HG03097 (cell line): ENCODE data around the gene DOK5.

Experiments used
- ATAC-seq: cut with Tn5 transposase; IDR thresholded peaks from one replicate; pipeline ENCODE4 v1.9.1; 2021; ENCODE audit not compliant: unreplicated experiment, low FRiP score

Gene DOK5

GRCh38 chr20:54510541-54511129, 35.2 kb downstream of the DOK5 start:
- ATAC-seq: no peak

- ATAC-seq: no peak
Observed at GRCh38 chr20:54512694-54513093, 37.3 kb downstream of the DOK5 start.

DNA sequence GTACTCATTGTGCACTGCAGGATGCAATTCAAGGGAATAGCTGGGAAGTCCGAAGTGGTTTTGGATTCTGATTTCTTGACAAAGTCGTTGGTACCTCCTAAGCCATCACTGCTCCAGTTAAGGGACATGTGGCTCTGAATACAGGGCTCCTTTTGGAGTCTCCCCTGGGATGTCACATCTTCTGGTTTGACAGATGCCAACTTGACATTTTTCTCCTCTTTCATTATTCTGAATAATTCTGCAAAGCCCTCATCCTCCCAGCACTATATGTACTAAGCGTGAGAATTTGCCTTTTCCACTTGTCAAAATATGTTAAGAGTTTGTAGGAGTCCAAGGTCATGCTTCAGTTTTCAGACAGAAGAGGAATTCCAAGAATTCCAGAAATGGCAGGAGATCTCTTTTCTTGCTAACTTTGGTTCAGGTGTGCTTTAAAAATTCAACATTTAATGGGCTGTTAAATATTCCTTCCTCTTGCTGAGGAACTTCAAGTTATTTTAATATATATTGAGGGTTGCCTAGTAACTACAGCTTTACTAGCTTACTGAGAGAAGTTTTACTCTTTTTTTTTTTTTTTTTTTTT, 38.7 kb downstream of the DOK5 start:
- ATAC-seq: no peak

DNA sequence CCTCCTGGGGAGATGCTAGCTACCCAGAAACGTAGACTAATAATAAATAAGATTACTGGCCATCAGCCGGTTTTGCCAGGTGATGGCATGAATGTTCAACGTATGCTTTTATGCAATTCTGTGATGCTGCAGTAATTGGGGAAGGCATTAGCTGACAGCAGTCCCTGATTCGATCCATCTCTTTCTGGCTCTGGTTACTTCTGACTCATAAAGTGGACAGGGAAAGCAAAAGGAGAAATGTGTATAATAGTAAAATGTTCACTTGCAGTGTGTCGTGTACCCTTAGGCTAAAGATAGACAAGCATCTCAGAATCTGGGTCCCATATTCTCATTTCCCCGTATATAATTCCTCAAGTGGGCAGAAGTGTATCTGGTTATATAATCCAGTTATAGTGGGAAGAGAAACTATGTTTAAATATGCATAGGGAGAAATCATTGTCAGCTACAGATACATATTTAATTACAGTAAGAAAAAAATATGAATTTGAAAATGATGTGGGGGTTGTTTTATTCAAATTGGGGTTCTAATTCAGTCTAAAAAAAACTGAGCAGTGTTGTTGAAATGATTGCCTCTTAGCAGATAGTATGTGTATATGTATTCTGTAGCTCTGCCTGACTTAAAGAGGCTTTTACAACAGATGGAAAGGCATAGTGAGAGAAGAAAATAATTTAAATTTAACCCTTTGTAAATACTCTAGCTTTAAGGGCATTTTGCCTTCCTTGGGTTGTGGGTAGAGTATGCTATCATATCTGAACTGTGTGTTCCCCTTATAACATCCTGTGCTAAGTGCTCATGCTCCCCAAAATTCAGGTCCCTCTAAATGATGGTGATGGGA, 40.6 kb downstream of the DOK5 start:
- no peak for ATAC-seq

GRCh38 chr20:54517241-54517975, 42.0 kb downstream of the DOK5 start:
- ATAC-seq: no peak

GRCh38 chr20:54524849-54525248, 49.5 kb downstream of the DOK5 start:
- ATAC-seq: no peak

DNA sequence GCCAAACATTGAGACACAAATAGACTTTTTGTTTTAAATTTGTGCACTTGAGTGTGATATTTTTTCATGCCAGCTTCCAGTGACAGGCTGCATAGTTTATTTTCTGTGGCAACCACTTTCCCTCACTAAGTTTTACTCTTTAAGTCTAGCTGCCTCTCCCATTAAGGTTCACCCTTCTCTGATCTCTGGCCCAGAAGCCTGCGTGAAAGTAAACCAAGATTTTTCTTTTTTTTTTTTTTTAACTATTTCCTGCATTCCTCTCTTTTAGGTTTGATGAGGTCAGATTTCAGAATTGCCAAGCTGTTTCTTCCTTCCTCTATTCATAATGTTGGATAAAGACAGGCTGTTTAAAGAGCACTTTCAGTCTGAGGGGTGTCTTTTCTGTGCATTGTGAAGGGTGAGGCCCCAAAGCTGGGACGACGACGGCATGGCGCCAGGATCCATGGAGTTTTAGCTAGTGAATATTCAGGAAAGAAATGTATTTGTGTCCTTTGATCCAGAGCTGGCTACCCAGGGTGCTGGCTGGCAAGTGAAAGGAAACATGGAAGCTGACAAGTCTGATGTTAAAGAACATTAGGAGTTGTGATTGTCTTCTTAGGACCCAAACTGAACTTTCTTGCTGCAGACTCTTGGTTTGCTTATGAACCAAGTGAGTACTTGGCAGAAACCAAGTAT, 50.7 kb downstream of the DOK5 start:
- ATAC-seq: no peak

DNA sequence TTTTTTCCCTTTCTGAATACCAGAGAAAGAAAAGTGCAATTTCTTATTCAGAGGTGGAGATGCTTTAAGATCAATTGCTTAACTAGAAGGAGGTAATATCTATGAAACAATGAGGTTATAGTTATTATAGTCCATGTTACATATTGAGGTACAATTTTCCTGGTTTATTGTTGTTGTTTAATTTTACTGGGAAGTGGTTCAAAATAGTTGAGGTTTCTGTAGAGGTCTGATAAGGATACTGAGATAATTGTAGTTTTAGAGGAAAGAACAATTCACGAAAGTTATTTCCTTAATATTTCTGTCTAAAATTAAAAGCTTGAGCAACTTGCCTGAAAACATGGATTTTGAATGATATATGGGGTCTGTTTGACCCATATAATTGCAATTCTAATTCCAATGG, 51.4 kb downstream of the DOK5 start:
- no peak for ATAC-seq

- no peak for ATAC-seq
Observed at GRCh38 chr20:54532573-54532972, 57.2 kb downstream of the DOK5 start.

DNA sequence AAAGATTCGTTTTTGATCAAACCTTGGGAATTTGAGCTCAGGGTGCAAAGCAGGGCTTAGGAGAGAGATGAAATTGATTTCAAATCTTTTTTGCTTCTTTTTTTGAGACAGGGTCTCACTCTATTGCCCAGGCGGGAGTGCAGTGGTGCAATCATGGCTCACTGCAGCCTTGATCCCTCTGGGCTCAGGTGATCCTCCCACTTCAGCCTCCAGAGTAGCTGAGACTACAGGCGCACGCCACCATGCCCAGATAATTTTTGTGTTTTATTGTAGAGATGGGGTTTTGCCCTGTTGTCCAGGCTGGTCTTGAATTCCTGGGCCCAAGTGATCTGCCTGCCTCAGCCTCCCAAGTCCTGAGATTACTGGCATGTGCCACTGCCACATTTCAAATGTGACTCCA, 58.7 kb downstream of the DOK5 start:
- no peak for ATAC-seq

- no peak for ATAC-seq
Observed at GRCh38 chr20:54535033-54535432, 59.6 kb downstream of the DOK5 start.

DNA sequence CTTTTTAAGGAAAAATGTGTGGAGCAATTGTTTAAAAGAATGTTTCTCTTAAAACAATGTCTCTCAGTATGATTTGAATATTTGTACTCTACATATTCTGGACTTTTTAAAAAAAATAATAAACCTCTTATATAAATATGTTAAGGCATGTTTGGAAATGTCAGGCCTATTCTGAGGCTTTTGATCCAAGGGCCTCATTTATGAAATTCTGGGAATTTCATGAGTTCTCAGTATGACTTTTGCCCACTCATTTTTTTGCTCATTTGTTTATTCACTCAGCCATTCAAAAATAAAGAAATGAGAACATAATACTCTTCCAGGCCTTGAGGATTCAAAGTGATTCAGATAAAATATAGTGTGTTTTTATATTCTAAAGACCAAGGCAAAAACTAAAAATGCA, 60.4 kb downstream of the DOK5 start:
- ATAC-seq: no peak

GRCh38 chr20:54539521-54540046, 64.2 kb downstream of the DOK5 start:
- no peak for ATAC-seq

DNA sequence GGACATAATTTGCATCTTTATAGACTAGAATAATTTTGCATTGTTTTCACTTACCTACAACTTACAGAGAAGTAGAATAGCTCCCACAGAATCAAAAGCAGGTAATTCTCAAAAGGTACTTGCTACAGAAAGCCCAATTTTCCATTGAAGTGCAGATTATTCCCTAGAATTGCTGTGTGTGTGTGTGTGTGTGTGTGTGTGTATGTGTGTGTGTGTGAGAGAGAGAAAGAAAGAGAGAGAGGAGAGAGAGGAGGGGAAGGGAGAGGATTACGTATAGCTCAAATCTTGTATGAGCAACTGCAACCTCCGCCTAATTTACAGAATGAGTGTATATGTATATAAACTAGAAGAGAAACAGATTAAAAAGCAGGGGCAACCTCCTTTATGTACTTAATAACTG, 68.0 kb downstream of the DOK5 start:
- ATAC-seq: no peak

GRCh38 chr20:54545676-54546358, 70.4 kb downstream of the DOK5 start:
- no peak for ATAC-seq

DNA sequence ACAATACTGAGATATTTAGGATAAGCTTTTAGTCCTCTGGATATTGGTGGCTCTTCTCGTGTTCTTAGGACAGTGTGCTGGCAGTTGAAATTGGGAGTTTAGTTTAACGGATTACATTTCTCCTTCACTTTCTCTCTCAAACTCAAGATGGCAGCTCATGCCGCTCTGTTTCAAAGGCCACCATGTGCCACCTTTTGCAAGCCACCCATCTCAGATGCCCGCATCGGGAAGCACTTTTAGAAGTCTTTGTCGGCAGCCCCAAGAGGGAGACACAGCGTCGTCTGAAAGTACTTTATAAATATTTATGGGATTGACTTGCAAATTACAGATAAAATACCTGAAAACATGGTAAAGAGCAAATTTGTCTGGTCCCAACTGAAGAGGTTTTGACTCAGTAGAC, 73.5 kb downstream of the DOK5 start:
- no peak for ATAC-seq

- no peak for ATAC-seq
Observed at GRCh38 chr20:54549658-54550326, 74.4 kb downstream of the DOK5 start.

DNA sequence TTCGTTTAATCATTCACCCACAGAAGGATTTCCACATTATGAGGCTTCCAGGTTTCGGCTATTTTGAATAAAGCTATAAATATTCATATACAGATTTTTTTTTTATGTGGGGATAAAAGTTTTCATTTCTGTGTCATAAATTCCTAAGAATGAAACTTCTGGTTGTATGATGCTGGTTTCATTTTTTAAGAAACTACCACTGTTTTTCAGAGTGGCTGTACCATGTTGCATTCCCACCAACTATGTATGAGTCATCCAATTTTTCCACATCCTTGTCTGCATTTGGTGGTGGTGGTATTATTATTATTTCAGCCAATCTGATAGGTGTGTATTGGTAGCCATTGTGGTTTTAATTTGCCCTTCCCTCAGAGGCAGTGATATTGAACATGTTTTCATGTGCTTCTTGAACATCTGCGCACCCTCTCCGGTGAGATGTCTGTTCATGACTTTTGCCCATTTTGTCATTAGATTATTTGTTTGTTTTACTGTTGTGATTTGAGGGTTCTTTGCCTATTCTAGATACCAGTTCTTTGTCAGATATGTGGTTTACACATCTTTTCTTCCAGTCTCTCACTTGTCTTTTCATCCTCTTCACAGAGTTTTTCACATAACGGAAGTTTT, 75.5 kb downstream of the DOK5 start:
- ATAC-seq: no peak

DNA sequence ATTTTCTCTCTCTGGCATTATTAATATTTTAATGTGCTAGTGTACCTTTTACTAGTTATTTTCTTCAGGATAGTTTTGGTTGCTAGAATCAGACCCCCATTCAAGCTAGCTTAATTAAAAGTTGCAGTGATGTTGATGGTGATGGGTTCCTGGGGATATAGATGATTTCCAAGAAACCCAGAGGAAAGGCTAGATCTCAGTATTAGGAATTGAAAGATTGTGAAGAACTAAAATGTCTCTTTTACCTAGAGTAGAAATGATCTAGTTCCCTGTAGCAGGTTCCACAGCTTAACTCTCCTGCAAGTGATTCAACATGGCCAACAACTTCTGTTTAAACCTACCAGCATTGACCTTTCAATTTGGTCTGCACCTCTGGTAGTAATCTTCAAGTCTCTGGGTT, 78.6 kb downstream of the DOK5 start:
- no peak for ATAC-seq
